HepG2 (cell line): ENCODE results near the gene FETUB. TPM values are rescaled to one million over a fixed set of nuclear protein-coding genes. Genes with fewer than 3 reads are reported as not detected.
A peak's percentile ranks its signal among the peaks of the same experiment; 100 is the strongest.

Experiments
- AKAP8 ChIP-seq: sonication (generic); formaldehyde crosslinking; IDR thresholded peaks from 2 replicates; pipeline ENCODE4 v1.5.1; 2020; ENCODE audit warnings: mild to moderate bottlenecking, missing genetic modification reagents
- ATF1 ChIP-seq: IDR thresholded peaks from 2 replicates; pipeline ENCODE4 v1.6.1; 2016; ENCODE audit warnings: mild to moderate bottlenecking, control low read depth
- CREB1 ChIP-seq, 2 experiments: fragments of 450-650 bp in 1 of 2; IDR thresholded peaks; 2 replicates each; pipeline ENCODE4 v1.6.1; 2016 to 2017; ENCODE audit warnings: control low read depth in 1 of 2, mild to moderate bottlenecking in 1 of 2, missing compliant biosample characterization in 1 of 2, missing genetic modification characterization in 1 of 2
- FOSL2 ChIP-seq: sonication (generic); formaldehyde crosslinking; IDR thresholded peaks from 2 replicates; pipeline ENCODE4 v1.4.0; 2020; ENCODE audit warnings: missing genetic modification reagents
- FOXA1 ChIP-seq, 2 experiments: fragments of 450-650 bp in 1 of 2; sonication (generic) in 1 of 2; formaldehyde crosslinking in 1 of 2; IDR thresholded peaks; 2 replicates each; pipeline versions ENCODE4 v1.4.0 to v1.6.1; 2016 to 2020; ENCODE audit warnings: missing genetic modification reagents in 1 of 2
- HMGXB4 ChIP-seq, 2 experiments: sonication (generic) in 1 of 2; formaldehyde crosslinking in 1 of 2; IDR thresholded peaks; 2 replicates each; pipeline versions ENCODE4 v1.4.0 to v1.6.1; 2018 to 2020; ENCODE audit warnings: missing genetic modification reagents in 2 of 2, borderline replicate concordance in 1 of 2, low read depth in 1 of 2, mild to moderate bottlenecking in 1 of 2, missing biosample characterization in 1 of 2
- KLF13 ChIP-seq: sonication (generic); formaldehyde crosslinking; IDR thresholded peaks from 2 replicates; pipeline ENCODE4 v1.4.0; 2020; ENCODE audit warnings: mild to moderate bottlenecking, missing genetic modification reagents
- MED1 ChIP-seq: sonication (generic); formaldehyde crosslinking; IDR thresholded peaks from 2 replicates; pipeline ENCODE4 v1.4.0; 2020; ENCODE audit warnings: missing genetic modification reagents
- SMAD9 ChIP-seq: sonication (generic); formaldehyde crosslinking; IDR thresholded peaks from 2 replicates; pipeline ENCODE4 v1.5.1; 2020; ENCODE audit warnings: mild to moderate bottlenecking, missing genetic modification reagents
- SOX5 ChIP-seq: IDR thresholded peaks from 2 replicates; pipeline ENCODE4 v1.6.1; 2016; ENCODE audit warnings: borderline replicate concordance
- TFDP1 ChIP-seq: IDR thresholded peaks from 2 replicates; pipeline ENCODE4 v1.6.1; 2016; ENCODE audit warnings: missing compliant biosample characterization, missing genetic modification reagents, borderline replicate concordance
- TFE3 ChIP-seq: IDR thresholded peaks from 2 replicates; pipeline ENCODE4 v1.6.1; 2016
- TGIF2 ChIP-seq: IDR thresholded peaks from 2 replicates; pipeline ENCODE4 v1.6.1; 2016; ENCODE audit warnings: control low read depth, missing compliant biosample characterization
- THYN1 ChIP-seq: sonication (generic); formaldehyde crosslinking; IDR thresholded peaks from 2 replicates; pipeline ENCODE4 v1.8.1; 2023; ENCODE audit warnings: low read depth, mild to moderate bottlenecking, moderate library complexity, missing genetic modification reagents, borderline replicate concordance
- ZBTB4 ChIP-seq: sonication (generic); formaldehyde crosslinking; IDR thresholded peaks from 2 replicates; pipeline ENCODE4 v1.4.0; 2020; ENCODE audit warnings: missing genetic modification reagents, mild to moderate bottlenecking, borderline replicate concordance
- ZNF3 ChIP-seq: IDR thresholded peaks from 2 replicates; pipeline ENCODE4 v1.7.0; 2017; ENCODE audit warnings: inconsistent platforms
- ZNF337 ChIP-seq: sonication (generic); formaldehyde crosslinking; IDR thresholded peaks from 2 replicates; pipeline ENCODE4 v1.5.1; 2020; ENCODE audit warnings: missing genetic modification reagents, low read depth, mild to moderate bottlenecking, borderline replicate concordance
- ZNF451 ChIP-seq: sonication (generic); formaldehyde crosslinking; IDR thresholded peaks from 2 replicates; pipeline ENCODE4 v1.5.0; 2020; ENCODE audit warnings: mild to moderate bottlenecking, missing genetic modification reagents
- ZNF614 ChIP-seq: IDR thresholded peaks from 2 replicates; pipeline ENCODE4 v1.6.1; 2018; ENCODE audit warnings: missing biosample characterization, missing genetic modification reagents, inconsistent platforms, borderline replicate concordance
- ZNF660 ChIP-seq: sonication (generic); formaldehyde crosslinking; IDR thresholded peaks from 2 replicates; pipeline ENCODE4 v1.5.1; 2020; ENCODE audit warnings: mild to moderate bottlenecking, low read depth, missing genetic modification reagents, borderline replicate concordance
- polyA plus RNA-seq, 8 experiments: library from polyadenylated mRNA; depleted of rRNA in 3 of 8; stranded (reverse) in 7 of 8; unstranded in 1 of 8; fragments of >200 nt; fragmentation: Illumina TruSeq in 4 of 8; extraction: Trizol in 4 of 8; gene quantifications; 2 replicates each; pipeline versions ENCODE4 v1.2.1 to v1.2.3, GENCODE V29; 2011 to 2016; ENCODE audit warnings: low read depth in 4 of 8, missing spikeins in 1 of 8, mixed read lengths in 1 of 8; ENCODE audit not compliant: insufficient read depth in 1 of 8
- total RNA-seq, 5 experiments: library from RNA; depleted of rRNA; stranded (reverse); fragments of >200 nt; fragmentation: Illumina TruSeq; extraction: Trizol; gene quantifications; 2 replicates each; pipeline ENCODE4 v1.2.3, GENCODE V29; 2016; ENCODE audit warnings: low read depth in 1 of 5

FETUB gene
- total and polyA plus RNA-seq, 2 of the 13 experiments (the other 11 are each of a cell fraction or from before 2014, with no cell fraction given): 2.1 to 4.4 TPM

GRCh38 chr3:186605561-186606545 lies 34.3 kb upstream of the FETUB start (continued):
- TF ChIP-seq TFE3 (peak; percentile 90; the same call in 1 of the 2 replicates), ATF1 (peak; percentile 70; the same call in 1 of the 2 replicates), CREB1 (IDR thresholded peaks at IDR 0.05) (no peak), CREB1 (CRISPR knock-in tag; IDR thresholded peaks at IDR 0.05) (peak; percentile 83), FOXA1 (IDR thresholded peaks at IDR 0.05) (peak; percentile 98), FOXA1 (CRISPR knock-in tag; IDR thresholded peaks at IDR 0.05) (peak; percentile 98), KLF13 (no peak), ZNF614 (peak; percentile 44; the same call in 1 of the 2 replicates), MED1 (CRISPR knock-in tag) (peak; percentile 99), HMGXB4 (CRISPR knock-in tag; IDR thresholded peaks at IDR 0.05; ENCODE audit: borderline replicate concordance in 1 of 2, low read depth in 1 of 2) (no peak), ZNF660 (no peak), SOX5 (peak; percentile 85; the same call in 1 of the 2 replicates), AKAP8 (CRISPR knock-in tag) (no peak; the same call in 1 of the 2 replicates), ZNF337 (0 out of 2 replicates have a peak, but pooled peaks have one; percentile 41), ZNF3 (CRISPR knock-in tag) (no peak), FOSL2 (CRISPR knock-in tag) (peak; percentile 90), ZNF451 (CRISPR knock-in tag) (no peak), ZBTB4 (CRISPR knock-in tag) (no peak), THYN1 (CRISPR knock-in tag) (no peak), TFDP1 (CRISPR knock-in tag) (no peak), SMAD9 (CRISPR knock-in tag) (no peak), TGIF2 (CRISPR knock-in tag) (0 out of 2 replicates have a peak, but pooled peaks have one; percentile 63)
